Endothelial cell (in vitro differentiated cells): ENCODE data around the gene ZNF750. TPM values are rescaled to one million over a fixed set of nuclear protein-coding genes. Genes with fewer than 3 reads are reported as not detected.

Experiments used
- DNase-seq: peaks from one replicate; pipeline ENCODE4 v3.0.0; 2021; ENCODE audit warnings: low spot score
- H3K27ac Mint-ChIP-seq: one replicate; pipeline ENCODE4 v1.8.0; 2021; ENCODE audit warnings: mixed read lengths, inconsistent platforms; ENCODE audit not compliant: unreplicated experiment
- H3K27me3 Mint-ChIP-seq: one replicate; pipeline ENCODE4 v1.8.0; 2021; ENCODE audit warnings: mild to moderate bottlenecking, moderate library complexity, mixed read lengths, inconsistent platforms; ENCODE audit not compliant: unreplicated experiment
- H3K36me3 Mint-ChIP-seq: one replicate; pipeline ENCODE4 v1.8.0; 2021; ENCODE audit warnings: mild to moderate bottlenecking, low read depth, mixed read lengths, inconsistent platforms; ENCODE audit not compliant: unreplicated experiment
- H3K4me1 Mint-ChIP-seq: one replicate; pipeline ENCODE4 v1.8.0; 2021; ENCODE audit warnings: mild to moderate bottlenecking, mixed read lengths, inconsistent platforms; ENCODE audit not compliant: unreplicated experiment
- H3K4me3 Mint-ChIP-seq: one replicate; pipeline ENCODE4 v1.8.0; 2021; ENCODE audit warnings: mild to moderate bottlenecking, mixed read lengths, inconsistent platforms; ENCODE audit not compliant: unreplicated experiment
- H3K9me3 Mint-ChIP-seq: one replicate; pipeline ENCODE4 v1.8.0; 2021; ENCODE audit warnings: mixed read lengths, inconsistent platforms; ENCODE audit not compliant: unreplicated experiment
- CTCF ChIP-seq: fragments of 200-600 bp; sonication (generic); IDR thresholded peaks from one replicate; pipeline ENCODE4 v1.5.0; 2021; ENCODE audit warnings: antibody characterized with exemption; ENCODE audit not compliant: unreplicated experiment
- total RNA-seq: library from RNA; stranded (reverse); fragmentation: NEBNext Ultra II Directional; extraction: Animal tissue kit (Norgen Biotek cat#: 25700); gene quantifications from one replicate; pipeline ENCODE4 v1.2.1, GENCODE V29; 2021; ENCODE audit not compliant: unreplicated experiment

The ZNF750 gene
- total RNA-seq, 1 donor from 2014 or later = 0.31 TPM

GRCh38 chr17:82812058-82812457 is 27.8 kb downstream of the ZNF750 start:
- H3K27me3 Mint-ChIP-seq = peaks cover 3% of the 10 kb centered on the region
- H3K36me3 Mint-ChIP-seq = peaks cover 17% of the 10 kb centered on the region
- H3K27ac Mint-ChIP-seq = no peak overlapping the region
- DNase-seq = no peak
- H3K4me3 Mint-ChIP-seq = no peak overlapping the region
- no peaks in the 10 kb centered on the region for H3K9me3 Mint-ChIP-seq
- peaks cover 34% of the 10 kb centered on the region for H3K4me1 Mint-ChIP-seq
- no peak for TF ChIP-seq CTCF

GRCh38 chr17:82810644-82811430 is 29.0 kb downstream of the ZNF750 start:
- Mint-ChIP-seq H3K27ac (no peak overlapping the region), H3K9me3 (no peaks in the 10 kb centered on the region), H3K4me3 (no peak overlapping the region), H3K27me3 (peaks cover 11% of the 10 kb centered on the region), H3K4me1 (peaks cover 25% of the 10 kb centered on the region), H3K36me3 (peaks cover 13% of the 10 kb centered on the region)
- no peak for DNase-seq
- no peak for TF ChIP-seq CTCF

GRCh38 chr17:82808921-82809905 is 30.6 kb downstream of the ZNF750 start:
- no peak for TF ChIP-seq CTCF
- no peak for DNase-seq
- Mint-ChIP-seq H3K27ac (no peak overlapping the region), H3K36me3 (peaks cover 8% of the 10 kb centered on the region), H3K4me3 (no peak overlapping the region), H3K9me3 (no peaks in the 10 kb centered on the region), H3K4me1 (peaks cover 11% of the 10 kb centered on the region), H3K27me3 (peaks cover 11% of the 10 kb centered on the region)

GRCh38 chr17:82808006-82808405 is 31.8 kb downstream of the ZNF750 start:
- peaks cover 13% of the 10 kb centered on the region for H3K27me3 Mint-ChIP-seq
- TF ChIP-seq CTCF = no peak
- no peaks in the 10 kb centered on the region for H3K9me3 Mint-ChIP-seq
- H3K27ac Mint-ChIP-seq = no peak overlapping the region
- no peak for DNase-seq
- H3K4me3 Mint-ChIP-seq = no peak overlapping the region
- peaks cover 9% of the 10 kb centered on the region for H3K36me3 Mint-ChIP-seq
- H3K4me1 Mint-ChIP-seq = no peaks in the 10 kb centered on the region
